Activated CD4-positive, alpha-beta T cell treated with anti-CD3 and anti-CD28 coated beads for 4 hours (primary cell): Measurements from ENCODE around the gene SLC25A26.
A peak's percentile ranks its signal among the peaks of the same experiment; 100 is the strongest.

Experiments used
- DNase-seq, 2 donors: peaks; one replicate each; pipeline ENCODE4 v3.0.0-alpha.2; 2020

SLC25A26 gene

GRCh38 chr3:66399529-66400232 is 178.9 kb downstream of the SLC25A26 start:
- DNase-seq, result no peak

DNA sequence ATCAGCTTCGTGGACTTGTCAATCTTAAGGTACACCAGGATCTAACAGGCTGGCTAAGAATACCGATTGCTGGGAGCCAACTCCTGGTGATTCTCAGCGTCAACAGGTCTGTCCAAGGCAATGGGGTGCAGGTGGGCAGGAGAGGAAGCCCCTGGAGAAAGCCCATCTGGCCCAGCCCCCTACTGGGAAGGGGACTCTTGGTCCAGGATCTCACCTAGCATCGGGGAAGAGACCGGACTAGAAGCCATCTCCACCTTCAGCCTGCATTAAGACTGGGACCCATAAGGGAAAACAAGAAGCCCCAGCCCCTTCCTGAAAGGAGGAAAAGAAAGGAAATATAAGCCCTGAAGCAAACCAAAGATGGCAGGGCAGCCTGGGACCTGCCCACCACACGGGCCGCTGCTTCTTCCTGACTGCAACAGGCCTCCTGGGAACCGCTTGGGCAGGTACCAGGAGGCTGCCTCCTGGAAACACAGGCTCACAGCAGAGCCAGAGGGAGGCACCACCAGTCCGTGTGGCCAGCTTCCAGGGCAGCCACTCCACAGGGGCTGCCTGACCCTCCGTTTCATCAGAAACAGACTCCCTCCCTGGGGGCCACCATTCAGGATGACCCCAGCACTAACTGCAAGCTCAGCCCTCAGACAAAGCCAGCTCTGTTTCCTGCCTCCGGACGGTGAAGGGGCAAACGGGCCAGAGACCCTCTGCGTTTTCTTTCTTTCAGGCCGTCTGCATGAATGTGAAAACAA is 179.8 kb downstream of the SLC25A26 start:
- DNase-seq, result no peak

GRCh38 chr3:66401157-66401550 is 180.4 kb downstream of the SLC25A26 start:
- DNase-seq, result no peak

DNA sequence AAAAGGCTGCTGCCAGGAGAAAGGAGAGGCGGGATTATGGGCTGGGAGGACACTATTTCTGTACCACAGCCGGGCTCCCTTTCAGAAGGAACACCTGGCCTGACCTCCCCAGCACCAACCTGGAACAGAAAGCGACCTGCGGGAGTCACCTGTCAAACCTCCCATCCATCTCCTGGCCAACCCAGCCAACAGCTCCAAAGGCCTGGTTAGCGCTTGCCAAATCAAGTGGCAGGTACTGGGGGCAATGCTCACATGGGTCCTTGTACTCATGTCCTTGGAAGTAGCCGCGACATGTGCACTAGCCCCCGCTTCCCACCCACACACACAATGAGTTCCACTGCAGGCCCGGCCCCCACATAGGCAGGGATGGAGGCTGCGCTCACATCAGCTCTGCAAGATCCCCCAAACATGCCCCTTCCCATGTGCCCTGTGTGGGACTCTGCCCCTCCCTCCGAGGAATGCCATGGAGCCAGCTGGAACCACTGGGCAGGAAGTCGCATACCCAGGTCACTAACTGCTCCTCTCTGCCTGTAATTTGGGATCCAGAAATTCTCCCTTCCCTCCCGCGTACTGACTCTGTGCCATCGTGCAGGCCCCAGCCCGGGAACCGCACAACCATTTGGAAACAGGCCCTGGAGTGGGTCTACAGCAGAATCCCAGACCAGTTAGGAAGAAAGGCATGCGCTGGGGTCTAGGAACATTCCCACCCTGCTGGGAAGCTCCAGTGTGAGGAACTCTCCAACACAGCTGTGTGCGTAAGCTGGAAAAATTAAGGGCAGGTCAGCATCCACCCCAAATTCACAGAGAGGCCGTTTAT is 181.1 kb downstream of the SLC25A26 start:
- DNase-seq, result no peak

DNA sequence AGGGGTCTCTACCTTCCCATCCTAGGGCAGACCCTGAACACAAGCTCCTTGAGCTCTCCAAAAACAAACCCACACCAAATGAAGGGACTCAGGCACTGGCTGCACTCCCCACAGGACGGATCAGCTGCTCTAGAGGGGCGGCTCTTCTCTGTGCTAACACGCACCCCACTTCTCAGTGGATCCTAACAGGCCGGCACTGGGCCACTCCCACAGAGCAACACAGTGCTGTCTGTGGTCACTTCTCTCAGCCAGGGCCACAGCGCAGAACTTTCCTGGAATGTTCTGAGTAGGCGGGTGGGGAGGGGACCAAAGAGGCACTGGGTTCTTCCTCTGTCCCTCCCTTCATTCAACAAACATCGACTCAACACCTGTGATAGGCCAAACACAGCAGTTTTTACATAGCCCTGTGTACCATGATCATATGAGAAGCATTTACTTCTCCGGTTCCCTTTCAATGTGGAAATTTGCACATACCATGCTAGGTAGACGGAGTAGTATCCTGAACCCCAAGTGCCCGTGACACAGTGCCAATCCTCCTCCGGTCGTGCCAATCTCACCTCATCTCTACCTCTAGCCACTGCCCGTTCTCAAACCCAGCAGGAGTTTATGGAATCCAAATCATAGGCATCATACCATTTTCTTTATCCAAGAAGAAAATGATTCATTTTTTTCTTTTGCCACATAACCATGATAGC is 181.9 kb downstream of the SLC25A26 start:
- DNase-seq, result no peak

DNA sequence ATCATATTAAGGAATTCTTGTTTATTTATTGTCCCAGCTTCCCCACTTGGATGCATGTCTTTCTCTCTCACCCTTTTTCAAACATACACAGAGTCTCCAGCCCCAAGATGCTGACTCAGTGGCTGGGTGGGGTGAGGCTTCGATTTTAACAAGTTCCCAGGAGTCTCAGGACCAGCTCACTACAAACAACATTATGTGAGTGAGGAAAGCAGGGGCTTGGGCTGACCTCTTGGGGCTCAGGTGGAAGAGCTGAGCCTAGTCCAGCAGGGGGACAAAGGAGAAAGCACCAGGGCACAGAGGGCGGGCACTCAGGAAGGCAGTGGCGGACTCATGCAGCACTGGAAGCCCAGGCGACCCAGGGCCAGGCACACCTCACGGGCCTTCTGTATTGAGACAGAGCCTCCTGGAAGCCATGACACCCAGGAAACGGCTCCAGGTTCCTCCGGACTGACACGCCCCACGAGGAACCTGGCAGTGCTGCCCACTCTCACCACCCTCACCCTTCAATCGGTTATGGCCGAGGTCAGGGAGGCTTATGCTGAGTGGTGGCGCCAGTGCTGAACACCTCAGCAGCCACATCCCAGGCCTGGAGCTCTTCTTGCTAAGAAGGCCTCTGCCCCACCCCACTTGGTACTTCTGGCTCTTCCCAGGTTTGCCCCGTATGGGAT is 182.7 kb downstream of the SLC25A26 start:
- DNase-seq, result no peak

GRCh38 chr3:66404197-66404596 is 183.4 kb downstream of the SLC25A26 start:
- DNase-seq, result no peak

DNA sequence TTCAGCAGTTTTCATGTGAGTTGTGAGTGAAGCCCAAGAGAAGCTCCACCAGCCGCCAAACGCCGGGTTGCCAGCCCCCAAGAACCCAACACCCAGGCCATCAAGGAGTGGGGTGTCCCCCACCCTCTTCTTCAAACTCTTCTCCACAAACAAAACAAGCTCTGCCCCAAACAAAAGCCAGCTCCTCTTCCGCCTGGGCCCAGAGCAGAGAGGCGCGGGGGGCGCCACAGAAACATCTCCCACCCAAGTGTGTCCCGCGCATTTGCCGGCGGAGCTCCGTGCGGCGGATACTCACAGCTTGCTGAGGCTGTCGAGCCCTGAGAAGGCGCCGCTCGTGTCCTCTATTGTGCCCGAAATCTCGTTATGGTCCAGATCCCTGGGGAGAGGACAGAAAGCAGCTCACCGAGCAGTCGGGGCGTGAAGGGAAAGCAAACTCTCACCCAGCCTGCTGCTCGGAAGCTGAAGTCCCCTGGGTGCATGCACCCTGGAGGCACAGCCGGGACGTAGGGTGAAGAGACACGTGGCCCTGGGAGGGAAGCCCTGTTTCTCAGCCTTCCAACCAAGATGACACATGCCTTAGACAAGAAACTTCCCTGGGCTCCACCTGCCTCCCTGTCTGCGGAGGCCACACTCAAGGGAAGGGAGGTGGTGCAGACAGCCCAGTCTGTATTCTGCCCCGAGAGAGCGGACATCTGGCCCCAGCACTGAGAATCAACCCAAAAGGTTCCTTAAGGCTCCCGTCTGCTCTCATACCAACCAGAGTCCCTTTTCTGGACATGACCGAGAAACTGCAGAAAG is 184.3 kb downstream of the SLC25A26 start:
- no peak for DNase-seq

DNA sequence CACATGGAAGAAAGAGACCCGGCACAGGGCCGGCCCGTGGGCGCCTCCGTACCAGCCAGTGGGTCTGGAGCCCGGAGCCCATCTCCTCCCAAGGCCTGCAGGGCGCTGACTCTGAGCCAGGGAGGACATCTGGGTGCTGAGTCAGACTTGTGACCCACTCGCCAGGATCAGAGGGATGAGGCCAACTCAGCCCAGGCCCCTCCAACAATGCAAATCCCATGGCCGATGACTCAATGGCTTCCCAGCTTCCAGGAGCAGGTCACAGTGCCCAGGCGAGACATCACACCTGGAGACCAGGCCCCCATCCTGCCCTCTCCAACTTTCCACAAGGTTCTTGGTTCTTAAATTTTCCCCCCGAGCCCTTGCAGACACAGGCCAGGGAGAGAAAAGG is 184.9 kb downstream of the SLC25A26 start:
- no peak for DNase-seq

DNA sequence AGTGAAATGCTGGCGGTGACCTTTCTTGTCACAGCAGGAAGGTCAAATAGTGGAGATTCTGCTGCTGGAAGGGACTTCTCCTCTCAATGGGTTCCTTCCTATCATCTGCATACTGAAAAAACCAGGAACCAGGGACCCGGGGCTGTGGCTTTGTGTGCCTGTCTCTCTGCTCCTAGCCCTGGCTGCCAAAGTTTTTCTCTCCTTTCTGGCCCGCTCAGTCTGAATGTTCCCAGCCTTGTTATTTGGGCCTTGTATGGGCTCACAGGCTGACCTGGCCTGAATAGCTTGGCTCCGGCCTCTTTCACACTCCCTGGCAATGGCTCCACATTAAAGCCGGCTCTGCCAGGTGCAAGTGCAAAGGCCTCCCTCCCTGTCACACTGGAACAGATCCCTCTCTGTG is 185.4 kb downstream of the SLC25A26 start:
- DNase-seq, result no peak

- DNase-seq, result no peak
Observed at GRCh38 chr3:66406831-66407610, 186.2 kb downstream of the SLC25A26 start.

GRCh38 chr3:66407611-66408218 is 186.9 kb downstream of the SLC25A26 start:
- peak; percentile 62 to 78 for DNase-seq

GRCh38 chr3:66409771-66410754 is 189.3 kb downstream of the SLC25A26 start:
- DNase-seq, result no peak

DNA sequence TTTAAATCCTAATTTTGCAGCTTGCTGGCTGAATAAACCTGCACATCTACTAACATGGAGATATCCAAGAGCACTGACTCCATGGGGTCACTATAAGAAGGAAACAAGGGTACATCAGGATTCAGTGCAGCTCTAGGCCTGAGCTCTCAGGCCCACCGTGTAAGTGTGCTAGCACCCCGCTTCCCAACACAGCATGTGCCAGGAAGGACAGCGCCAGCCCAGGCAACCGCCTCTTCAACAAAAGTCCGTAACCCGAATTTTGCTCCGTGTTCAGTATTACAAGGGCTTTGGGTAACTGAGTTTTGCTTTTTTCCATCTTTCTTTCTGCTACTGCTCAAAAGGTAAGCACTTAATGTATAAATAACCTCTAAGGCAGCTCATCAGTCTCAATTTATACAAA is 190.2 kb downstream of the SLC25A26 start:
- no peak for DNase-seq

DNA sequence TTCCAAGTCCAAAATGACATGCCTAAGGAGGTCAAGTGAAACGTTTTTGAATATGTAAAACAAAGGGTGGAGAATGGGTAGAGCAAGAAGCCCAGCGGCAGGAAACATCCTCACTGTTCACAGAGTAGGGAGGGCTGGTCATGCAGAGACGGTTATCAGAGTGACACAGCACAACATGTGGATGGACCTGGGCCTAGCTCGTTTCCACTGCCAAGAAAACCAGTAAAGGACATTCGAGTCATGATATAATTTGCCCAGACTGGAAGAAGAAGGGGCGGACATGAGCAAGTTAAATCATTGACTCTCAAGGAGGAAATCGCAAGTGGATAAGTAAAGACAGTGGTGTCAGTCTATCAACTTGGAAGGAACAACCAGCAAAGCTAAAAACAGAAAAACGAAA is 190.7 kb downstream of the SLC25A26 start:
- no peak for DNase-seq

GRCh38 chr3:66411961-66412887 is 191.4 kb downstream of the SLC25A26 start:
- DNase-seq, result no peak

- no peak for DNase-seq
Observed at GRCh38 chr3:66413151-66413751, 192.4 kb downstream of the SLC25A26 start.
